ENCODE measurements around the gene MARCKSL1.

Gene MARCKSL1, protein sequence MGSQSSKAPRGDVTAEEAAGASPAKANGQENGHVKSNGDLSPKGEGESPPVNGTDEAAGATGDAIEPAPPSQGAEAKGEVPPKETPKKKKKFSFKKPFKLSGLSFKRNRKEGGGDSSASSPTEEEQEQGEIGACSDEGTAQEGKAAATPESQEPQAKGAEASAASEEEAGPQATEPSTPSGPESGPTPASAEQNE

DNA sequence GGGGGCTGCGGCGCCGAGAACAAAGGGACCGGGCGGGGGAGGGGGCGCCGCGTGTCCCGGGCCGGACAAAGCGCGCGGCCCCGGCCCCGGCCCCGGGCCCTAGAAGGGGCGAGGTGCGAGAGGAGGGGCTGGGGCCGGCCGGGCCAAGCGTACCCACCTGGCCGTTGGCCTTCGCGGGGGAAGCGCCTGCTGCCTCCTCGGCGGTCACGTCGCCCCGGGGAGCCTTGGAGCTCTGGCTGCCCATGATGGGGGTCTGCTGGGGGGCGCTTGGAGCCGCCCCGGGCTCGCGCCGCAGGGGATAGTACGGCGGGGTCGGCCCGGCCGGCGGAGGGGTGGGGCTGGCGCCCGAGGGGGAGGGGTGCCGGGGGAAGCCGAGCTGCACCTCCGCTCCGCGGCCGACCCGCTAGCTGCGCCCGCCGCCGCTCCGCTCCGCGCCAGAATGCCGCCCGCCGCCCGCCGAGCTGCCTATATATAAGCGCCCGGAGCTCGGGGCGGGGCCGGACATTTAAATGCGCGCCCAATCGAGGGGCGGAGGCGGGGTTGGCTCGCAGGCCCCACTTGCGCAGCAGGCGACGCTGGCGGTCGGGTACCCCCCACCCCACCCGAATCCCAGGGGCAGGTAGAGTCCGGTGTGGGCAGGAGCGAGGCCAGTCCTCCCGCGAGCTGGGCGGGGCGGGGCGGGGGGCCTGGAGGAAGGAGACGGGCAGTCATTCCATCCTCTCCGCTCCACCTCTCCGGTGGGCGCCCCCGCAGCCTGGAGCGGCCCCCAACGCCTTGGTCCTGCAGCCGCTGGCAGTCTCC, at the start of gene MARCKSL1:
TSS of gene MARCKSL1 (minus strand) at position 444 of the 801 bp plus-strand sequence. CDS start at position 244, 200 bp downstream.
- DNase-seq (ENCODE audit: low read depth): peak; percentile 68
- TF ChIP-seq, protein P1, sequence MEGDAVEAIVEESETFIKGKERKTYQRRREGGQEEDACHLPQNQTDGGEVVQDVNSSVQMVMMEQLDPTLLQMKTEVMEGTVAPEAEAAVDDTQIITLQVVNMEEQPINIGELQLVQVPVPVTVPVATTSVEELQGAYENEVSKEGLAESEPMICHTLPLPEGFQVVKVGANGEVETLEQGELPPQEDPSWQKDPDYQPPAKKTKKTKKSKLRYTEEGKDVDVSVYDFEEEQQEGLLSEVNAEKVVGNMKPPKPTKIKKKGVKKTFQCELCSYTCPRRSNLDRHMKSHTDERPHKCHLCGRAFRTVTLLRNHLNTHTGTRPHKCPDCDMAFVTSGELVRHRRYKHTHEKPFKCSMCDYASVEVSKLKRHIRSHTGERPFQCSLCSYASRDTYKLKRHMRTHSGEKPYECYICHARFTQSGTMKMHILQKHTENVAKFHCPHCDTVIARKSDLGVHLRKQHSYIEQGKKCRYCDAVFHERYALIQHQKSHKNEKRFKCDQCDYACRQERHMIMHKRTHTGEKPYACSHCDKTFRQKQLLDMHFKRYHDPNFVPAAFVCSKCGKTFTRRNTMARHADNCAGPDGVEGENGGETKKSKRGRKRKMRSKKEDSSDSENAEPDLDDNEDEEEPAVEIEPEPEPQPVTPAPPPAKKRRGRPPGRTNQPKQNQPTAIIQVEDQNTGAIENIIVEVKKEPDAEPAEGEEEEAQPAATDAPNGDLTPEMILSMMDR (IDR thresholded peaks at IDR 0.05; ENCODE audit: insufficient read depth, low read depth, low read length, missing control alignments): no peak
- peak within 1 kb of the TSS; percentile 47 for H3K4me3 ChIP-seq (ENCODE audit: low read length)

DNA sequence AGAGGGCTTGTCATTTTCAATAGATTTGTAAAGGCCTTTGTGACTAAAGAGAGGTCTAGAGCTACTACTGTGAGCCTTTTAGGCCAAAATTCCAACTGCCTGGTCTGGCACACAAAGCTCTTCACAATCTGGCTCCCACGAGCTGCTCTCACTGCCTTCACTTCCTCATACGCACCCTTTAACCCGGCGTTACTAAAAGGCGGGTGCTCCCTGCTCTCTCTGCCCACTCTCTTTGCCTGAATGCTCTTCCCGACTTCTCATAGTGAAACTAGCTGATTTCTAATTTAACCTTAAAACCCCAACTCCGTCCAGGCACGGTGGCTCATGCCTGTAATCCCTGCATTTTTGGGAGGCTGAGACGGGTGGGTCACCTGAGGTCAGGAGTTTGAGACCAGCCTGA, 44.0 kb upstream of the MARCKSL1 start:
- no peak overlapping the region for H3K4me3 ChIP-seq (ENCODE audit: low read length)
- TF ChIP-seq, protein P1 (IDR thresholded peaks at IDR 0.05; ENCODE audit: insufficient read depth, low read depth, low read length, missing control alignments): no peak
- DNase-seq (ENCODE audit: low read depth): no peak

DNA sequence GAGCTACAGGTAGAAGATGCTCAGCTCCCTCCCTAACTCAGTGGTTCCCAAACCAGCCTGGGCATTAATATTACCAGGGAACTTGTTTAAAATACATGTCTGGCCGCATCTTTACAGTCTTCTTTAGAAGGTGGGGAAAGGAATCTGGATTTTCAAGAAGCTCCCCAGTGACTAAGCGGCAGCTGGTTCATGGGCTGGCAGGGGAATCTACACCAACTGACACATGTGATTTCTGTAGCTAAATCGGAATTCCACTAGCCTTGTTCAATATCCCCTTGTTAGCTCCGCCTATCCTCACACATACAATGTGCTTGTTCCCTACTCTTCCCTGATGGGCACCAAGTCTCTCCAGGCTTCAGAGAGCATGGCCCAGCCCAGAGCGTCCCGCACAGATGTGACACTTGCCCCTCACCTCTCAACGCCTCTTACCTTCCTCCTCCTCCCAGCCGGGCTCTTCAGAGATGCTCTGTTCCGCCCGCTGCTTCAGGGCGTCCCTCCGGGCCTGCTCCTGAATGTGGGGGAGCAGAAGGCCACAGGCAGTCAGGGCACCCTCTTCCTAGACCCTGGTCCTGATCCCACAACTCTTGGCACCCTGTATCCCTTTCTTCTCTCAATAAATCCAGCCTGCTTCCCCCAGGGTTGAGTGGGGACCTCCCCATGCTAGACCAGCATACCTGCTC, 41.6 kb upstream of the MARCKSL1 start:
- peak; percentile 69 for DNase-seq (ENCODE audit: low read depth)
- H3K4me3 ChIP-seq (ENCODE audit: low read length): no peak overlapping the region
- TF ChIP-seq, protein P1 (IDR thresholded peaks at IDR 0.05; ENCODE audit: insufficient read depth, low read depth, low read length, missing control alignments): no peak

DNA sequence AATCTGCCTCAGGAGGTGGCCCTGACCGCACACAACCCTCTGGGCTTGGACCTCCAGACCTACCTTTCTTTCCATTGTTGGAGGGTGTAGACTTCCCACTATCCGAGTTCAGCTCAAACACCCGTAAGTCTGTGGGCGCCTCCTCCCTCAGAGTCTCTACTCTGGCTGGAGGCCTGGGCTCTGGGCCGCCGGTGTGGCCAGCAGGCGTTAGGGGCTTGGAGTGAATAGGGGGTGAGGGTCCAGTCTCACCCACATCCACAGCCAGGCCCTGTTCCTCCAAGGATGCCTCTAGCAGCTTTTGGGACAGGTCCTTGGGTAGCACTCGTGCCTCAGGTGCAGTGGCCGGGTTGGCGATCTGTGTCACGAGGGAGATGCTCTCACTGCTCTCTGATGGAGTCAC, 40.2 kb upstream of the MARCKSL1 start:
- TF ChIP-seq, protein P1 (IDR thresholded peaks at IDR 0.05; ENCODE audit: insufficient read depth, low read depth, low read length, missing control alignments): no peak
- no peak for DNase-seq (ENCODE audit: low read depth)
- no peak overlapping the region for H3K4me3 ChIP-seq (ENCODE audit: low read length)

DNA sequence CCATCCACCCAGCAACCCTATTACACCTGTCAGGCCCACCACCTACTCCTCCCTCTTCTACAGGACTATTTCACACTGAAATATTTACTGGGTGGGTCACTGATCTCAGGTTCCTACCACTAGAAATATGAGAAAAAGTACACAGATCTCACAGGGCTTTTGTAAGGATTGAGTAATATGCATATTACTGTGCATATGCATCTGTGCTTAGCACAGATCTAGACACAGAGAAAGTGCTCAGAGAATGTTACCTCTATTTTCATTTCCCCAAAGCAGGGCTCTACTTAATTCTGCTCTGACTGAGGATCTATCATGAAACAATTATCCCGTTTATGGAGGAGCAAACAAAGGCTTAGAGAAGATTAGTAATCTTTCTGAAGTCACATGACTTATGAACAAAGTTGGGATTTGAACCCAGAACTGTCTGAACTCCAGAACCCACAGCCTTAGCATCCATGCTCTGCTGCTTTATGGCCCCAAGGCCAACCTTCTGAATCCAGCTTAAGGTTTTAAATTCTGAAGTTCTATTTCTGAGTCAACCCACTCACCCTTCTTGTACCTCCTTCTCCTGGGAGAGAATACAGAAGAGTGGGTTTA, 38.1 kb upstream of the MARCKSL1 start:
- no peak for DNase-seq (ENCODE audit: low read depth)
- TF ChIP-seq, protein P1 (IDR thresholded peaks at IDR 0.05; ENCODE audit: insufficient read depth, low read depth, low read length, missing control alignments): no peak

DNA sequence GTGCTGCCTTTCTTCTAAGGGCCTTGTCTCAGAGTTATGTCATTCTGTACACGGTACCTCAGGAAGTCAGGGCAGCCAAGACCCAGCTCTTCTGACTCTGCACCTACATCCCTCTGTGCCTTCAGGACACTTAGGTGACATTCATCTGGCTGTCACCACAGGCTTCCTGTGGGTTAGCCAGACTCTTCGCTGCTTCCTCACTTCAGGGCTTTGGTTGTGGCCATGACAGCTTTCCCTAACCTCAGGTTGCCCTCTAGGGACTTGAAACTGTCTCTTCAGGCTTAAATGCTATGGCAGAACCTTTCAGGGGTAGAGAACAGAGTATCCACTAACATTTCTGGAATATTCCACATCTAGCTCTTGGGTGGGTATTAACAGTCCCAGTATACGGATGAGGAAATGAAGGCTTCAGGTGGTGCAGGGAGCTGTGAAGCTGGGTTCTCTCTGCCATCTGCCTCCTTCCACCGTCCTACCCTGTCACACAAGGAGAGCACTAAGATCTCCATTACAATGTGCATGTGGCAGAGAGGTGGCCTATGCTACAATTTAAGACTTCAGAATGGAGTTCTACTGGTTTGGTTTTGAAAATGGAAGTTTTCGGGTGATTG, 36.2 kb upstream of the MARCKSL1 start:
- DNase-seq (ENCODE audit: low read depth): no peak
- TF ChIP-seq, protein P1 (IDR thresholded peaks at IDR 0.05; ENCODE audit: insufficient read depth, low read depth, low read length, missing control alignments): peak; percentile 4

More for the DNA sequence above, 38.1 kb upstream of the MARCKSL1 start:
- no peak overlapping the region for H3K4me3 ChIP-seq (ENCODE audit: low read length)

More for the DNA sequence above, 36.2 kb upstream of the MARCKSL1 start:
- H3K4me3 ChIP-seq (ENCODE audit: low read length): no peak overlapping the region
